GM10248 (cell line): ENCODE measurements around the gene YTHDF2.
"Not testable (repeated sequence)": the region's sequence is repeated elsewhere in the genome, so short reads cannot be mapped to it uniquely, and the experiment has no call there.

Source experiments
- CTCF ChIA-PET: fragments of 300-600 bp; sonication (Branson Sonifier 250); formaldehyde crosslinking; extraction: SDS; loops from one replicate; lab custom pipeline; 2021; ENCODE audit warnings: antibody characterized with exemption; lab: Yijun Ruan, JAX
- POLR2A ChIA-PET: fragments of 350-650 bp; sonication (Branson Sonifier 250); formaldehyde crosslinking; extraction: SDS; loops from one replicate; lab custom pipeline; 2020; ENCODE audit warnings: antibody characterized with exemption; lab: Yijun Ruan, JAX
- DNase-seq: peaks from one replicate; pipeline ENCODE4 v3.0.0; 2012; ENCODE audit errors: extremely low spot score
- CTCF ChIP-seq: IDR thresholded peaks from 2 replicates; pipeline ENCODE4 v1.5.1; 2012; ENCODE audit warnings: mild to moderate bottlenecking, low read depth; ENCODE audit errors: extremely low read depth, missing control alignments, control extremely low read depth

The YTHDF2 gene

GRCh38 chr1:28782011-28782410 lies 45.3 kb downstream of the YTHDF2 start:
- POLR2A ChIA-PET = no interaction called here
- TF ChIP-seq CTCF = no peak
- CTCF ChIA-PET = interaction anchor here (0.9 to 2.1 kb wide), 2 partner anchors 10 to 95 kb away, joined by 3 to 5 read pairs; no protein-coding TSS in a partner anchor
- DNase-seq = no peak

GRCh38 chr1:28783363-28783762 lies 46.6 kb downstream of the YTHDF2 start:
- TF ChIP-seq CTCF = no peak
- CTCF ChIA-PET = interaction anchor here (0.7 to 5.7 kb wide), 8 partner anchors 9 to 251 kb away, joined by 3 to 127 read pairs (median 10); no protein-coding TSS in a partner anchor
- DNase-seq = no peak
- POLR2A ChIA-PET = no interaction called here

- TF ChIP-seq CTCF = no peak
- CTCF ChIA-PET = interaction anchor here (2.4 kb wide), 1 partner anchor 88 kb away, joined by 12 read pairs; no protein-coding TSS in a partner anchor
- no peak for DNase-seq
- POLR2A ChIA-PET = no interaction called here
These were observed 52.7 kb downstream of the YTHDF2 start for GRCh38 chr1:28789412-28789811.

- no peak for DNase-seq
- POLR2A ChIA-PET = no interaction called here
- no peak for TF ChIP-seq CTCF
- CTCF ChIA-PET = interaction anchor here (2.4 kb wide), 1 partner anchor 87 kb away, joined by 12 read pairs; no protein-coding TSS in a partner anchor
These were observed 53.1 kb downstream of the YTHDF2 start for GRCh38 chr1:28789816-28790215.

- DNase-seq = no peak
- TF ChIP-seq CTCF = no peak
- ChIA-PET POLR2A (no interaction called here), CTCF (interaction anchor here (0.9 to 2.4 kb wide), 5 partner anchors 13 to 87 kb away, joined by 3 to 12 read pairs (median 3); partner anchors contain the start of gene YTHDF2)
These were observed 53.8 kb downstream of the YTHDF2 start for GRCh38 chr1:28790377-28791035.

- CTCF ChIA-PET = interaction anchor here (1.0 to 2.4 kb wide), 2 partner anchors 11 to 85 kb away, joined by 3 to 12 read pairs; no protein-coding TSS in a partner anchor
- POLR2A ChIA-PET, DNase-seq: not testable (repeated sequence)
These were observed 55.2 kb downstream of the YTHDF2 start for GRCh38 chr1:28791929-28792328.

- POLR2A ChIA-PET = no interaction called here
- no peak for TF ChIP-seq CTCF
- CTCF ChIA-PET = interaction anchor here (1.3 to 1.6 kb wide), 2 partner anchors 15 to 84 kb away, joined by 4 to 7 read pairs; no protein-coding TSS in a partner anchor
- no peak for DNase-seq
These were observed 55.9 kb downstream of the YTHDF2 start for GRCh38 chr1:28792644-28793121.

GRCh38 chr1:28794582-28794981 lies 57.8 kb downstream of the YTHDF2 start:
- POLR2A ChIA-PET, DNase-seq: not testable (repeated sequence)
- CTCF ChIA-PET = interaction anchor here (1.9 kb wide), 1 partner anchor 10 kb away, joined by 12 read pairs; no protein-coding TSS in a partner anchor
